Ovary (tissue), 3 donors: ENCODE results near the gene COP1.

Source experiments
- EP300 ChIP-seq: sonication (generic); formaldehyde crosslinking; IDR thresholded peaks from one replicate; pipeline ENCODE4 v1.6.1; 2017; ENCODE audit warnings: antibody characterized with exemption
- POLR2A ChIP-seq: fragments of 450-650 bp; IDR thresholded peaks from one replicate; pipeline ENCODE4 v1.6.1; 2017; ENCODE audit warnings: antibody characterized with exemption, mild to moderate bottlenecking, moderate library complexity
- TF ChIP-seq, protein P1 (sequence below), 3 donors: fragments of 450-650 bp in 2 of 3; fragments of 200-600 bp in 1 of 3; IDR thresholded peaks; one replicate each; pipeline versions ENCODE4 v1.5.1 to v1.8.0; 2016 to 2022; ENCODE audit warnings: antibody characterized with exemption in 3 of 3, mild to moderate bottlenecking in 1 of 3
- donor health status: DM: no; HTN: no; CAD: no.

DNA sequence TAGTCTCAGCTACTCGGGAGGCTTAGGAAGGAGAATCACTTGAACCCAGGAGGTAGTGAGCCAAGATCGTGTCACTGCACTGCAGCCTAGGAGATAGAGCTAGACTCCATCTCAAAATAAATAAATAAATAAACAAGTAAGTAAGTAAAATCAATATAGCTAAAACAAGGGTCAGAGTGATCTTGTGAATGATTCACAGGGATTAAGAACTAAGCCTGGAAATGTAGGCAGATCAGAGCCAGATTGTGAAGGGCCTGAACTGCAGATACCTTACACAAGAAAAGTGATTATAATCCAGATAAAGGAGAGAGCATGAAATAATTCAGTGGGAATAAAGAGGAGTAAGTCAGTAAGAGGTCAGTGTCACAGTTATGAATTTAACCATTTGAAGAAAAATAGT, 41.5 kb downstream of the COP1 start:
- TF ChIP-seq, protein P1, sequence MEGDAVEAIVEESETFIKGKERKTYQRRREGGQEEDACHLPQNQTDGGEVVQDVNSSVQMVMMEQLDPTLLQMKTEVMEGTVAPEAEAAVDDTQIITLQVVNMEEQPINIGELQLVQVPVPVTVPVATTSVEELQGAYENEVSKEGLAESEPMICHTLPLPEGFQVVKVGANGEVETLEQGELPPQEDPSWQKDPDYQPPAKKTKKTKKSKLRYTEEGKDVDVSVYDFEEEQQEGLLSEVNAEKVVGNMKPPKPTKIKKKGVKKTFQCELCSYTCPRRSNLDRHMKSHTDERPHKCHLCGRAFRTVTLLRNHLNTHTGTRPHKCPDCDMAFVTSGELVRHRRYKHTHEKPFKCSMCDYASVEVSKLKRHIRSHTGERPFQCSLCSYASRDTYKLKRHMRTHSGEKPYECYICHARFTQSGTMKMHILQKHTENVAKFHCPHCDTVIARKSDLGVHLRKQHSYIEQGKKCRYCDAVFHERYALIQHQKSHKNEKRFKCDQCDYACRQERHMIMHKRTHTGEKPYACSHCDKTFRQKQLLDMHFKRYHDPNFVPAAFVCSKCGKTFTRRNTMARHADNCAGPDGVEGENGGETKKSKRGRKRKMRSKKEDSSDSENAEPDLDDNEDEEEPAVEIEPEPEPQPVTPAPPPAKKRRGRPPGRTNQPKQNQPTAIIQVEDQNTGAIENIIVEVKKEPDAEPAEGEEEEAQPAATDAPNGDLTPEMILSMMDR (IDR thresholded peaks at IDR 0.05): no peak
- no peak for TF ChIP-seq EP300
- no peak for TF ChIP-seq POLR2A
